K562 (cell line): ENCODE measurements around the gene MINK1. TPM values are rescaled to one million over a fixed set of nuclear protein-coding genes. Genes with fewer than 3 reads are reported as not detected.

ENCODE experiments used
- ATAC-seq: fragments of 200-7000 bp; cut with Tn5 transposase; 3 replicates; pipeline ENCODE4 v1.9.1; 2020; ENCODE audit warnings: moderate library complexity
- BruUV-seq: library from RNA; stranded (reverse); fragments of 400-500 nt; replicated peaks from 2 replicates; lab custom pipeline; 2021; lab: Mats Ljungman, UMichigan
- CTCF ChIA-PET: fragments of 300-600 bp; formaldehyde crosslinking; extraction: SDS; loops from one replicate; lab custom pipeline; 2021; ENCODE audit warnings: low intra/inter-chr PET ratio; lab: Yijun Ruan, JAX
- POLR2A ChIA-PET: fragments of 300-600, 350-650 bp; sonication (Branson Sonifier 250); formaldehyde crosslinking; extraction: SDS; loops from one replicate; lab custom pipeline; 2021; ENCODE audit warnings: antibody characterized with exemption, inconsistent platforms; lab: Yijun Ruan, JAX
- DNase-seq, 4 experiments: peaks; one replicate each; pipeline versions ENCODE4 v3.0.0 to v3.0.0-alpha.2; 2011 to 2018; ENCODE audit warnings: low spot score in 3 of 4, mixed read lengths in 3 of 4; ENCODE audit errors: extremely low read depth in 1 of 4
- FAIRE-seq: peaks from 2 replicates; lab custom pipeline; 2011; peaks lifted over from hg19 to GRCh38; lab: Jason Lieb, UNC
- H2AFZ ChIP-seq: 2 replicates; pipeline ENCODE4 v1.6.0; 2011; ENCODE audit warnings: low read depth, low read length, control low read depth, inconsistent platforms
- H3K27ac ChIP-seq: fragments of 200-600 bp; 3 replicates; pipeline ENCODE4 v1.8.0; 2011; ENCODE audit warnings: low read depth, mild to moderate bottlenecking, control low read depth, inconsistent platforms, low read length, moderate library complexity, mixed read lengths; ENCODE audit errors: extremely low read depth
- H3K27me3 ChIP-seq, 2 experiments: fragments of 300-600 bp in 1 of 2; 2 replicates in 1 of 2; 3 replicates in 1 of 2; pipeline versions ENCODE4 v1.6.0 to v1.8.0; 2011; ENCODE audit warnings: inconsistent platforms in 2 of 2, low read length in 2 of 2, mild to moderate bottlenecking in 1 of 2, mixed read lengths in 1 of 2, moderate library complexity in 1 of 2; ENCODE audit not compliant: control insufficient read depth in 2 of 2, insufficient read depth in 2 of 2
- H3K36me3 ChIP-seq: fragments of 300-600 bp; 3 replicates; pipeline ENCODE4 v1.8.0; 2011; ENCODE audit warnings: mild to moderate bottlenecking, low read length, inconsistent platforms; ENCODE audit not compliant: control insufficient read depth, insufficient read depth
- H3K4me1 ChIP-seq, 2 experiments: fragments of 200-600 bp in 1 of 2; replicated peaks in 1 of 2; 2 replicates in 1 of 2; 3 replicates in 1 of 2; pipeline versions ENCODE4 v1.5.1 to v1.8.0; 2011; ENCODE audit warnings: inconsistent platforms in 2 of 2, low read length in 2 of 2, mild to moderate bottlenecking in 1 of 2, mixed read lengths in 1 of 2, moderate library complexity in 1 of 2; ENCODE audit not compliant: control insufficient read depth in 2 of 2, insufficient read depth in 2 of 2
- H3K4me2 ChIP-seq: 2 replicates; pipeline ENCODE4 v1.6.1; 2011; ENCODE audit warnings: low read length, control low read depth, inconsistent platforms, mixed read lengths; ENCODE audit not compliant: insufficient read depth
- H3K4me3 ChIP-seq: fragments of 200-600 bp; sonication (generic), shearing (Covaris generic); 2 replicates; pipeline ENCODE4 v1.5.1; 2016; ENCODE audit warnings: control low read depth, inconsistent platforms
- H3K79me2 ChIP-seq: fragments of 200-600 bp; 3 replicates; pipeline ENCODE4 v1.8.0; 2011; ENCODE audit warnings: low read length, inconsistent platforms; ENCODE audit not compliant: control insufficient read depth, insufficient read depth
- H3K9ac ChIP-seq, 2 experiments: 2 replicates each; pipeline versions ENCODE4 v1.6.0 to v1.6.1; 2011; ENCODE audit warnings: low read depth in 2 of 2, low read length in 2 of 2, control low read depth in 1 of 2, inconsistent platforms in 1 of 2, mild to moderate bottlenecking in 1 of 2, mixed read lengths in 1 of 2; ENCODE audit not compliant: insufficient read depth in 1 of 2
- H3K9me1 ChIP-seq: one replicate; pipeline ENCODE4 v1.6.0; 2011; ENCODE audit warnings: inconsistent platforms, mild to moderate bottlenecking, low read length, moderate library complexity; ENCODE audit not compliant: control insufficient read depth, insufficient read depth
- H3K9me3 ChIP-seq: replicated peaks from 2 replicates; pipeline ENCODE4 v1.5.1; 2011; ENCODE audit warnings: low read depth, low read length, inconsistent platforms; ENCODE audit not compliant: control insufficient read depth, insufficient read depth
- H4K20me1 ChIP-seq: replicated peaks from 2 replicates; pipeline ENCODE4 v1.6.1; 2011; ENCODE audit warnings: low read length, inconsistent platforms, mixed read lengths; ENCODE audit not compliant: control insufficient read depth, insufficient read depth
- CAMTA2 ChIP-seq: fragments of 250-450 bp; sonication (Bioruptor Pico); conservative IDR thresholded peaks from 2 replicates; pipeline ENCODE4 v1.5.1; 2022
- CCNT2 ChIP-seq: IDR thresholded peaks from 2 replicates; pipeline ENCODE4 v1.6.1; 2011; ENCODE audit warnings: borderline replicate concordance, low read depth, mild to moderate bottlenecking, moderate library complexity, mixed read lengths, low read length; ENCODE audit not compliant: insufficient read length; ENCODE audit errors: extremely low read depth
- FOS ChIP-seq: IDR thresholded peaks from 3 replicates; pipeline ENCODE4 v1.6.1; 2011; ENCODE audit not compliant: insufficient read length; ENCODE audit errors: extremely low read depth
- HMG20B ChIP-seq: fragments of 250-450 bp; sonication (Bioruptor Pico); IDR thresholded peaks from 2 replicates; pipeline ENCODE4 v1.5.0; 2021; ENCODE audit warnings: mild to moderate bottlenecking
- HNRNPH1 ChIP-seq: fragments of 200-400 bp; formaldehyde crosslinking; optimal IDR thresholded peaks from 2 replicates; pipeline ENCODE3; 2017; ENCODE audit warnings: low read depth, mild to moderate bottlenecking, low read length, moderate library complexity
- MAZ ChIP-seq, 2 experiments: fragments of 450-650 bp in 1 of 2; sonication (generic) in 1 of 2; formaldehyde crosslinking; IDR thresholded peaks in 1 of 2; conservative IDR thresholded peaks in 1 of 2; 2 replicates each; pipeline versions ENCODE4 v1.4.0 to v1.5.0; 2020; ENCODE audit warnings: mild to moderate bottlenecking in 1 of 2, missing genetic modification reagents in 1 of 2
- MXI1 ChIP-seq: IDR thresholded peaks from 2 replicates; pipeline ENCODE4 v1.6.1; 2011; ENCODE audit warnings: low read depth, mild to moderate bottlenecking, improper control_type of control experiment, low read length
- POLR2A ChIP-seq: fragments of 450-650 bp; conservative IDR thresholded peaks from 2 replicates; pipeline ENCODE4 v1.6.1; 2016
- SAFB2 ChIP-seq: fragments of 200-400 bp; formaldehyde crosslinking; IDR thresholded peaks from 2 replicates; pipeline ENCODE4 v1.6.1; 2018; ENCODE audit warnings: borderline replicate concordance, low read length, low read depth, moderate library complexity; ENCODE audit not compliant: severe bottlenecking
- SMAD3 ChIP-seq: fragments of 450-650 bp; formaldehyde crosslinking; conservative IDR thresholded peaks from 2 replicates; pipeline ENCODE4 v1.4.0; 2020; ENCODE audit warnings: mild to moderate bottlenecking
- SREBF1 ChIP-seq: fragments of 150-350 bp; IDR thresholded peaks from 2 replicates; pipeline ENCODE4 v1.6.1; 2014; ENCODE audit warnings: antibody characterized with exemption, low read depth, low read length, borderline replicate concordance
- TARDBP ChIP-seq: fragments of 450-650 bp; IDR thresholded peaks from 2 replicates; pipeline ENCODE4 v1.6.1; 2016
- TEAD2 ChIP-seq: fragments of 450-650 bp; IDR thresholded peaks from 2 replicates; pipeline ENCODE4 v1.6.1; 2016; ENCODE audit warnings: missing genetic modification characterization, control low read depth, missing compliant biosample characterization
- THRA ChIP-seq: fragments of 450-650 bp; IDR thresholded peaks from 2 replicates; pipeline ENCODE4 v1.6.1; 2017; ENCODE audit warnings: mild to moderate bottlenecking, moderate library complexity
- WGBS: fragments of 100-300 bp; shearing (Covaris generic); methylation state at CpG from one replicate; pipeline ENCODE4 v1.1.6; 2016; ENCODE audit warnings: low coverage, mixed read lengths; ENCODE audit not compliant: insufficient coverage; ENCODE audit errors: missing lambda C conversion rate; 5-methylcytosine and 5-hydroxymethylcytosine counted together
- in situ Hi-C: fragments of 300-500 bp; cut with MboI; formaldehyde crosslinking; loops from 4 replicates; pipeline ENCODE4 v1.15.0; 2018; ENCODE audit warnings: inconsistent platforms, mixed read lengths
- intact Hi-C: fragments of 100-400 bp; cut with micrococcal nuclease; formaldehyde crosslinking; loops from 2 replicates; pipeline ENCODE4 v1.14.2; 2022
- polyA plus RNA-seq, 8 experiments: library from polyadenylated mRNA; depleted of rRNA in 4 of 8; stranded (reverse) in 5 of 8; unstranded in 3 of 8; fragments of >200 nt; fragmentation: Nextera tagmentation in 2 of 8; fragmentation: Illumina TruSeq in 1 of 8; extraction: Ambion mirVana in 2 of 8; extraction: Trizol in 1 of 8; gene quantifications; 2 replicates each; pipeline versions ENCODE4 v1.2.1 to v1.2.3, GENCODE V29; 2011 to 2014; ENCODE audit warnings: inconsistent platforms in 1 of 8, missing spikeins in 1 of 8
- total RNA-seq, 7 experiments: library from RNA; depleted of rRNA in 6 of 7; stranded (reverse); fragments of >200 nt in 6 of 7; fragmentation: Illumina TruSeq in 2 of 7; extraction: Trizol in 2 of 7; gene quantifications; 2 replicates each; pipeline versions ENCODE4 v1.2.1 to v1.2.3, GENCODE V29; 2011 to 2021; ENCODE audit warnings: low replicate concordance in 1 of 7

The MINK1 gene
- total and polyA plus RNA-seq, 9 of the 15 experiments (the other 6 are each of a cell fraction or from before 2014, with no cell fraction given): 0.11 to 54.2 (median 14.9) TPM

- H3K4me3 ChIP-seq: no peak overlapping the region
- H3K27me3 ChIP-seq: no peaks in the 10 kb centered on the region
- in situ Hi-C loops: no loop called here
- TF ChIP-seq TEAD2 (tag): no peak
- no peak for TF ChIP-seq CCNT2
- TF ChIP-seq CAMTA2 (CRISPR knock-in tag): no peak
- no peak for TF ChIP-seq SMAD3 (CRISPR knock-in tag)
- no peak for TF ChIP-seq MXI1
- DNase-seq (no peak), ATAC-seq (no peak), FAIRE-seq (no peak)
- H4K20me1 ChIP-seq: 0 out of 2 replicates have a peak, but pooled peaks cover 2% of the 10 kb centered on the region
- H3K9ac ChIP-seq: no peak overlapping the region
- no peak overlapping the region for H3K27ac ChIP-seq
- intact Hi-C loops: no loop called here
- no TSS peak for BruUV-seq
- ChIA-PET CTCF (no interaction called here), POLR2A (no interaction called here)
- no peaks in the 10 kb centered on the region; the same call in 2 of the 3 replicates for H3K79me2 ChIP-seq
- peaks cover 3% of the 10 kb centered on the region; the same call in 1 of the 3 replicates for H3K36me3 ChIP-seq
- H3K4me2 ChIP-seq: no peak overlapping the region
- no peaks in the 10 kb centered on the region for H3K9me1 ChIP-seq
- no peaks in the 10 kb centered on the region for H3K9me3 ChIP-seq
- no peaks in the 10 kb centered on the region; a peak in 1 of 5 replicates for H3K4me1 ChIP-seq
- no peak overlapping the region for H2AFZ ChIP-seq
- WGBS: 81% methylated on average over 8 of the region's 8 CpGs
Measured at GRCh38 chr17:4872786-4873185, 39.6 kb downstream of the MINK1 start.

- POLR2A ChIA-PET: interaction anchor here (1.2 kb wide), 1 partner anchor 19 kb away, joined by 3 read pairs; no protein-coding TSS in a partner anchor
- no peak overlapping the region for H2AFZ ChIP-seq
- no peak for DNase-seq
- no peaks in the 10 kb centered on the region; the same call in 2 of the 3 replicates for H3K79me2 ChIP-seq
- no peak overlapping the region for H3K27ac ChIP-seq
- no peaks in the 10 kb centered on the region for H3K27me3 ChIP-seq
- peaks cover 24% of the 10 kb centered on the region; the same call in 2 of the 3 replicates for H3K36me3 ChIP-seq
- BruUV-seq: no TSS peak
- 93% methylated on average over 4 of the region's 5 CpGs for WGBS
- no peak overlapping the region for H3K9ac ChIP-seq
- no peaks in the 10 kb centered on the region; a peak in 1 of 5 replicates for H3K4me1 ChIP-seq
- H4K20me1 ChIP-seq: peaks cover 7% of the 10 kb centered on the region
- H3K9me1 ChIP-seq: peaks cover 2% of the 10 kb centered on the region
- CTCF ChIA-PET: no interaction called here
- TF ChIP-seq THRA: no peak
- no peak for TF ChIP-seq TARDBP
- TF ChIP-seq POLR2A: no peak
- TF ChIP-seq MAZ (CRISPR knock-in tag; conservative IDR thresholded peaks at IDR 0.05 in 1 of 2, IDR thresholded peaks at IDR 0.05 in 1 of 2): no peak
- TF ChIP-seq FOS: no peak
- TF ChIP-seq SREBF1: no peak
- no peak for TF ChIP-seq HMG20B (CRISPR knock-in tag)
- no peak for TF ChIP-seq SAFB2
- no peak for TF ChIP-seq HNRNPH1
- TF ChIP-seq, all 486 proteins: peak for 0
- Histone ChIP-seq H3K4me3 (no peak overlapping the region), H3K9me3 (no peaks in the 10 kb centered on the region), H3K4me2 (no peak overlapping the region)
- FAIRE-seq (no peak), ATAC-seq (no peak)
- intact Hi-C loops (no loop called here), in situ Hi-C loops (no loop called here)
Measured at GRCh38 chr17:4877089-4877488, 43.9 kb downstream of the MINK1 start.
